Mesothelial cell of epicardium (in vitro differentiated cells): Measurements from ENCODE around the gene DONSON. TPM values are rescaled to one million over a fixed set of nuclear protein-coding genes. Genes with fewer than 3 reads are reported as not detected.

Experiments
- DNase-seq, 2 experiments: peaks; one replicate each; pipeline ENCODE4 v3.0.0; 2021; ENCODE audit warnings: low spot score in 2 of 2; ENCODE audit not compliant: unreplicated experiment in 2 of 2
- H3K27ac Mint-ChIP-seq: 2 replicates; pipeline ENCODE4 v1.8.0; 2021; ENCODE audit warnings: mixed read lengths
- H3K27me3 Mint-ChIP-seq: 2 replicates; pipeline ENCODE4 v1.8.0; 2021; ENCODE audit warnings: low read depth, mixed read lengths
- H3K36me3 Mint-ChIP-seq: 2 replicates; pipeline ENCODE4 v1.8.0; 2021; ENCODE audit warnings: mixed read lengths
- H3K4me1 Mint-ChIP-seq: 2 replicates; pipeline ENCODE4 v1.8.0; 2021; ENCODE audit warnings: mixed read lengths
- H3K4me3 Mint-ChIP-seq: 2 replicates; pipeline ENCODE4 v1.8.0; 2021; ENCODE audit warnings: mild to moderate bottlenecking, moderate library complexity, mixed read lengths
- H3K9me3 Mint-ChIP-seq: 2 replicates; pipeline ENCODE4 v1.8.0; 2021; ENCODE audit warnings: mixed read lengths
- total RNA-seq: library from RNA; stranded (reverse); gene quantifications from 3 replicates; pipeline ENCODE4 v1.2.1, GENCODE V29; 2021
- TF ChIP-seq, protein P1 (sequence below): fragments of 200-600 bp; sonication (generic); IDR thresholded peaks from one replicate; pipeline ENCODE4 v1.5.0; 2021; ENCODE audit warnings: antibody characterized with exemption; ENCODE audit not compliant: unreplicated experiment

Gene DONSON
- total RNA-seq, 1 donor from 2014 or later: 21.8 TPM

DNA sequence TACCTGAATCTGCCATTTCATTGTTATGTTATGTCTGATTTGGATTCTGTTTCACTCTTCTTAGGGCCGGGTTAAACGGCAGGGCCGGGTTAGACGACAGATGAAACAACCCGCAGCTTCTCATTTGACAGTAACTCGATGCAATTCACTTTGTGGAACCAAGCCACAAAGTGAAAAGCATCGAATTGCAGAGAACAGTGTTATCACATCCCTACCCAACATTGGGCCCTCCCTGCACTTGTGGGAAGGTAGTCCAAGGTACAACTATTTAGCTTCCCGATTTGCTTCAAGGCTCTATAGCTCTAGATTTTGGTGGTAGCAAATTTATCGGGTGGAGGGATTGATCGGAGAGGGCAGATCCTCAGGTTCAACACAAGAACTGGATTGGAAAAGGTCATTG lies 28.7 kb downstream of the DONSON start:
- TF ChIP-seq, protein P1, sequence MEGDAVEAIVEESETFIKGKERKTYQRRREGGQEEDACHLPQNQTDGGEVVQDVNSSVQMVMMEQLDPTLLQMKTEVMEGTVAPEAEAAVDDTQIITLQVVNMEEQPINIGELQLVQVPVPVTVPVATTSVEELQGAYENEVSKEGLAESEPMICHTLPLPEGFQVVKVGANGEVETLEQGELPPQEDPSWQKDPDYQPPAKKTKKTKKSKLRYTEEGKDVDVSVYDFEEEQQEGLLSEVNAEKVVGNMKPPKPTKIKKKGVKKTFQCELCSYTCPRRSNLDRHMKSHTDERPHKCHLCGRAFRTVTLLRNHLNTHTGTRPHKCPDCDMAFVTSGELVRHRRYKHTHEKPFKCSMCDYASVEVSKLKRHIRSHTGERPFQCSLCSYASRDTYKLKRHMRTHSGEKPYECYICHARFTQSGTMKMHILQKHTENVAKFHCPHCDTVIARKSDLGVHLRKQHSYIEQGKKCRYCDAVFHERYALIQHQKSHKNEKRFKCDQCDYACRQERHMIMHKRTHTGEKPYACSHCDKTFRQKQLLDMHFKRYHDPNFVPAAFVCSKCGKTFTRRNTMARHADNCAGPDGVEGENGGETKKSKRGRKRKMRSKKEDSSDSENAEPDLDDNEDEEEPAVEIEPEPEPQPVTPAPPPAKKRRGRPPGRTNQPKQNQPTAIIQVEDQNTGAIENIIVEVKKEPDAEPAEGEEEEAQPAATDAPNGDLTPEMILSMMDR: no peak
- Mint-ChIP-seq H3K4me3 (no peak overlapping the region), H3K36me3 (peaks cover 58% of the 10 kb centered on the region), H3K27ac (no peak overlapping the region), H3K9me3 (peaks cover 11% of the 10 kb centered on the region), H3K27me3 (no peaks in the 10 kb centered on the region), H3K4me1 (peaks cover 4% of the 10 kb centered on the region)
- no peak for DNase-seq

DNA sequence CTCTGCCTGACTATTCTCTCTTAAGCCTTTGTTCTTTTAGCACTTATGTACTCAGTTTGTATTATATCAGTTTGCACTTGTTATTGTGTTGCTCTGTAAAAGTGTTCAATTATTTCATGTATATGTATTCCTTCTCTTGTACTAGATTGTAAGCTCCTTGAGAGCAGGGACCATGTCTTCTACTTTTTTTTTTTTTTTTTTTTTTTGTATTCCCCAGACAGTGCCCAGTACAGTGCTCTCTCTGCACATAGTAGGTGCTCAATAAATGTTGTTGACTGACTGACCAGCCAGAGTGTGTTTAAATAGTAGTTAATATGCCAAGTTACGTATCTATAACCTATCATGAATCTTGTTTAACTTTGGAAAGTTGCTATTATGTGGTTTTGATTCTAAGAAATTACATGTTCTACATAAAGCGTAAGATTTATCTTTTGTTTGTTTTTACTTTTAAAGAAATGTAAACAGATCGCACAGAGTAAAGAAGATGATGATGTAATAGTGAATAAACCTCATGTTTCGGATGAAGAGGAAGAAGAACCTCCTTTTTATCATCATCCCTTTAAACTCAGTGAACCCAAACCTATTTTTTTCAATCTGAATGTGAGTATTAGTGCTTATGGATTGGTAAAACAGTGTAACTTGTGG lies 29.6 kb downstream of the DONSON start:
- peaks cover 66% of the 10 kb centered on the region for H3K36me3 Mint-ChIP-seq
- TF ChIP-seq, protein P1: no peak
- no peaks in the 10 kb centered on the region for H3K27me3 Mint-ChIP-seq
- H3K27ac Mint-ChIP-seq: no peak overlapping the region
- no peak overlapping the region for H3K4me3 Mint-ChIP-seq
- no peak for DNase-seq
- peaks cover 17% of the 10 kb centered on the region for H3K9me3 Mint-ChIP-seq
- H3K4me1 Mint-ChIP-seq: peaks cover 9% of the 10 kb centered on the region

DNA sequence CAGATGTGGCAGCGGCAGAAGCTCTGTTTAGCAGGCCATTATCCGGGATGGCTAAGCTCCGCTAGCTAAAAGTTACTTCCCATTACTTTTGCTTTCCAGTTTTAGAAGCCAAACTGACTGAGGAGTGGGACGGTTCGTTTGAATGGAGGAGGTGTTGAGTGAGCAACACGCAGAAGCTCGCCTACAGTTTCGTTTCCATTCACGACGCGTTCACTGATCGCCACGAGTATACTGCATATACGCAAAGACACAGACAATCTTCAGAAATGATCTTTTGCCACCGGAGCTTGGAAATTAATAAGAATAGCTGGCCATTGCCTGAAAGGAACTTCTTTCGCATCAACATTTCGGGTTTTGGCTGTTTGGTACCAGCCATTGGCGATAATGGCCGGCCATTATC lies 31.0 kb downstream of the DONSON start:
- Mint-ChIP-seq H3K9me3 (peaks cover 20% of the 10 kb centered on the region), H3K36me3 (peaks cover 75% of the 10 kb centered on the region), H3K4me3 (no peak overlapping the region), H3K27me3 (no peaks in the 10 kb centered on the region), H3K4me1 (peaks cover 9% of the 10 kb centered on the region), H3K27ac (no peak overlapping the region)
- no peak for DNase-seq
- TF ChIP-seq, protein P1: no peak

GRCh38 chr21:33554982-33555344 lies 33.5 kb downstream of the DONSON start:
- TF ChIP-seq, protein P1: no peak
- H3K36me3 Mint-ChIP-seq: peaks cover 77% of the 10 kb centered on the region

DNA sequence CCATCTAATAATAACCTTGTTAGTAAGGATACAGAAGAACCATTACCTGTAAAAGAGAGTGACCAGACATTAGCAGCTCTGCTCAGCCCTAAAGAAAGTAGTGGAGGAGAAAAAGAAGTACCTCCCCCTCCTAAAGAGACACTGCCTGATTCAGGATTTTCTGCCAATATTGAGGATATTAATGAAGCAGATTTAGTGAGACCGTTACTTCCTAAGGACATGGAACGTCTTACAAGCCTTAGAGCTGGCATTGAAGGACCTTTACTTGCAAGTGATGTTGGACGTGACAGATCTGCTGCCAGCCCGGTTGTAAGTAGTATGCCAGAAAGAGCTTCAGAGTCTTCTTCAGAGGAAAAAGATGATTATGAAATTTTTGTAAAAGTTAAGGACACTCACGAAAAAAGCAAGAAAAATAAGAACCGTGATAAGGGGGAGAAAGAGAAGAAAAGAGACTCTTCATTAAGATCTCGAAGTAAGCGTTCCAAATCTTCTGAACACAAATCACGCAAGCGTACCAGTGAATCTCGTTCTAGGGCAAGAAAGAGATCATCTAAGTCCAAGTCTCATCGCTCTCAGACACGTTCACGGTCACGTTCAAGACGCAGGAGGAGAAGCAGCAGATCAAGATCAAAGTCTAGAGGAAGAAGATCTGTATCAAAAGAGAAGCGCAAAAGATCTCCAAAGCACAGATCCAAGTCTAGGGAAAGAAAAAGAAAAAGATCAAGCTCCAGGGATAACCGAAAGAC lies 34.1 kb downstream of the DONSON start:
- TF ChIP-seq, protein P1: no peak
- peaks cover 77% of the 10 kb centered on the region for H3K36me3 Mint-ChIP-seq
- H3K9me3 Mint-ChIP-seq: peaks cover 23% of the 10 kb centered on the region
- no peak for DNase-seq
- peak overlapping the region; percentile 11 for H3K27ac Mint-ChIP-seq
- H3K4me3 Mint-ChIP-seq: no peak overlapping the region
- H3K27me3 Mint-ChIP-seq: no peaks in the 10 kb centered on the region
- H3K4me1 Mint-ChIP-seq: peaks cover 9% of the 10 kb centered on the region

More at GRCh38 chr21:33554982-33555344, 33.5 kb downstream of the DONSON start:
- no peak overlapping the region for H3K4me3 Mint-ChIP-seq
- no peaks in the 10 kb centered on the region for H3K27me3 Mint-ChIP-seq
- H3K9me3 Mint-ChIP-seq: peaks cover 23% of the 10 kb centered on the region
- H3K27ac Mint-ChIP-seq: no peak overlapping the region
- no peak for DNase-seq
- H3K4me1 Mint-ChIP-seq: peaks cover 9% of the 10 kb centered on the region
